Measurements from ENCODE around the gene THSD4.

THSD4 gene

GRCh38 chr15:71591057-71591456 is 475.8 kb downstream of the THSD4 start:
- Histone ChIP-seq H3K9me2 (replicated peaks; ENCODE audit: control insufficient read depth, low read length) (no peaks in the 10 kb centered on the region; the same call in 1 of the 2 replicates), H3K9me3 (ENCODE audit: control insufficient read depth, insufficient read depth, low read length) (no peaks in the 10 kb centered on the region; the same call in 1 of the 2 replicates), H4K20me1 (ENCODE audit: control insufficient read depth, insufficient read depth, low read depth, low read length) (no peaks in the 10 kb centered on the region), H3K4me3 (ENCODE audit: low read length) (no peak overlapping the region), H3K27ac (ENCODE audit: low read depth, low read length) (no peak overlapping the region), H3K27me3 (ENCODE audit: control insufficient read depth, low read length) (no peaks in the 10 kb centered on the region), H3F3A (ENCODE audit: control insufficient read depth, insufficient read depth) (no peaks in the 10 kb centered on the region), H3K4me2 (ENCODE audit: low read length) (no peak overlapping the region), H3K79me2 (ENCODE audit: control insufficient read depth, low read length) (no peaks in the 10 kb centered on the region), H3K4me1 (ENCODE audit: control insufficient read depth, low read length) (no peaks in the 10 kb centered on the region), H3K36me3 (ENCODE audit: control insufficient read depth, low read length) (no peaks in the 10 kb centered on the region)
- no peak for TF ChIP-seq EZH2phosphoT487 (IDR thresholded peaks at IDR 0.05; ENCODE audit: borderline replicate concordance, low read length)
- no peak for TF ChIP-seq CTCF (IDR thresholded peaks at IDR 0.05; ENCODE audit: low read depth, low read length, poor library complexity, severe bottlenecking)

GRCh38 chr15:71592203-71592602 is 476.9 kb downstream of the THSD4 start:
- no peak overlapping the region for H3K4me3 ChIP-seq (ENCODE audit: low read length)
- H3K4me1 ChIP-seq (ENCODE audit: control insufficient read depth, low read length) = no peaks in the 10 kb centered on the region
- H4K20me1 ChIP-seq (ENCODE audit: control insufficient read depth, insufficient read depth, low read depth, low read length) = no peaks in the 10 kb centered on the region
- H3F3A ChIP-seq (ENCODE audit: control insufficient read depth, insufficient read depth) = no peaks in the 10 kb centered on the region
- H3K4me2 ChIP-seq (ENCODE audit: low read length) = no peak overlapping the region
- H3K27ac ChIP-seq (ENCODE audit: low read depth, low read length) = no peak overlapping the region
- H3K79me2 ChIP-seq (ENCODE audit: control insufficient read depth, low read length) = no peaks in the 10 kb centered on the region
- no peaks in the 10 kb centered on the region for H3K9me3 ChIP-seq (ENCODE audit: control insufficient read depth, insufficient read depth, low read length)
- H3K36me3 ChIP-seq (ENCODE audit: control insufficient read depth, low read length) = no peaks in the 10 kb centered on the region
- no peaks in the 10 kb centered on the region for H3K27me3 ChIP-seq (ENCODE audit: control insufficient read depth, low read length)
- no peaks in the 10 kb centered on the region for H3K9me2 ChIP-seq (replicated peaks; ENCODE audit: control insufficient read depth, low read length)
- TF ChIP-seq EZH2phosphoT487 (IDR thresholded peaks at IDR 0.05; ENCODE audit: borderline replicate concordance, low read length) (no peak), CTCF (IDR thresholded peaks at IDR 0.05; ENCODE audit: low read depth, low read length, poor library complexity, severe bottlenecking) (no peak)

- no peaks in the 10 kb centered on the region for H3K9me2 ChIP-seq (replicated peaks; ENCODE audit: control insufficient read depth, low read length)
- no peaks in the 10 kb centered on the region for H3K36me3 ChIP-seq (ENCODE audit: control insufficient read depth, low read length)
- TF ChIP-seq CTCF (IDR thresholded peaks at IDR 0.05; ENCODE audit: low read depth, low read length, poor library complexity, severe bottlenecking) (no peak), EZH2phosphoT487 (IDR thresholded peaks at IDR 0.05; ENCODE audit: borderline replicate concordance, low read length) (no peak)
- no peaks in the 10 kb centered on the region for H3K4me1 ChIP-seq (ENCODE audit: control insufficient read depth, low read length)
- no peaks in the 10 kb centered on the region for H4K20me1 ChIP-seq (ENCODE audit: control insufficient read depth, insufficient read depth, low read depth, low read length)
- no peaks in the 10 kb centered on the region for H3K79me2 ChIP-seq (ENCODE audit: control insufficient read depth, low read length)
- no peak overlapping the region for H3K4me3 ChIP-seq (ENCODE audit: low read length)
- no peaks in the 10 kb centered on the region for H3F3A ChIP-seq (ENCODE audit: control insufficient read depth, insufficient read depth)
- no peaks in the 10 kb centered on the region for H3K27me3 ChIP-seq (ENCODE audit: control insufficient read depth, low read length)
- H3K4me2 ChIP-seq (ENCODE audit: low read length) = no peak overlapping the region
- H3K27ac ChIP-seq (ENCODE audit: low read depth, low read length) = no peak overlapping the region
- no peaks in the 10 kb centered on the region for H3K9me3 ChIP-seq (ENCODE audit: control insufficient read depth, insufficient read depth, low read length)
These were observed 480.7 kb downstream of the THSD4 start for GRCh38 chr15:71595846-71596553.
